ENCODE data around the gene NKX6-2.

DNA sequence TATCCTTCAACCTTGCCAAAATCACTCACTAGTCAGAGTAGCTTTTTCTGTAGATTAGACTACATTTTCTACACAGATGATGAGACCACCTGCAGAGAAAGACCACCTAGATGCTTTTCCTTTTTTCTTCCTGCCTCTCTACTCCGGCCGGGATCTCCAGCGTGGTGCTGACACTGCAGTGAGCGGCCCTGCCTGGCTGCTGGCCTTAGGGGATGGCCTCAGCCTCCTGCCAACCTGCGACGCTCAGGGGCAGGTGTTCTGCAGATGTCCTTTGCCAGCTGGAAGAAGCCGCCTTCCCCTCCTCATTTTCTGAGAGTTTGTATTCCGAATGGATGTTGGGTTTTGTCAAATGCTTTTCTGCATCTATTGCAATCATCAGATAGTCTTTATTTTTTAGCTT, 43.5 kb upstream of the NKX6-2 start:
- TF ChIP-seq EP300 (IDR thresholded peaks at IDR 0.05; ENCODE audit: borderline replicate concordance), result no peak
- TF ChIP-seq, protein P1, sequence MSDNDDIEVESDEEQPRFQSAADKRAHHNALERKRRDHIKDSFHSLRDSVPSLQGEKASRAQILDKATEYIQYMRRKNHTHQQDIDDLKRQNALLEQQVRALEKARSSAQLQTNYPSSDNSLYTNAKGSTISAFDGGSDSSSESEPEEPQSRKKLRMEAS (IDR thresholded peaks at IDR 0.05), result no peak
- no peak for TF ChIP-seq CREB1 (IDR thresholded peaks at IDR 0.05; ENCODE audit: low read depth)
- TF ChIP-seq TCF12 (IDR thresholded peaks at IDR 0.05; ENCODE audit: low read depth), result no peak
- TF ChIP-seq, protein P2, sequence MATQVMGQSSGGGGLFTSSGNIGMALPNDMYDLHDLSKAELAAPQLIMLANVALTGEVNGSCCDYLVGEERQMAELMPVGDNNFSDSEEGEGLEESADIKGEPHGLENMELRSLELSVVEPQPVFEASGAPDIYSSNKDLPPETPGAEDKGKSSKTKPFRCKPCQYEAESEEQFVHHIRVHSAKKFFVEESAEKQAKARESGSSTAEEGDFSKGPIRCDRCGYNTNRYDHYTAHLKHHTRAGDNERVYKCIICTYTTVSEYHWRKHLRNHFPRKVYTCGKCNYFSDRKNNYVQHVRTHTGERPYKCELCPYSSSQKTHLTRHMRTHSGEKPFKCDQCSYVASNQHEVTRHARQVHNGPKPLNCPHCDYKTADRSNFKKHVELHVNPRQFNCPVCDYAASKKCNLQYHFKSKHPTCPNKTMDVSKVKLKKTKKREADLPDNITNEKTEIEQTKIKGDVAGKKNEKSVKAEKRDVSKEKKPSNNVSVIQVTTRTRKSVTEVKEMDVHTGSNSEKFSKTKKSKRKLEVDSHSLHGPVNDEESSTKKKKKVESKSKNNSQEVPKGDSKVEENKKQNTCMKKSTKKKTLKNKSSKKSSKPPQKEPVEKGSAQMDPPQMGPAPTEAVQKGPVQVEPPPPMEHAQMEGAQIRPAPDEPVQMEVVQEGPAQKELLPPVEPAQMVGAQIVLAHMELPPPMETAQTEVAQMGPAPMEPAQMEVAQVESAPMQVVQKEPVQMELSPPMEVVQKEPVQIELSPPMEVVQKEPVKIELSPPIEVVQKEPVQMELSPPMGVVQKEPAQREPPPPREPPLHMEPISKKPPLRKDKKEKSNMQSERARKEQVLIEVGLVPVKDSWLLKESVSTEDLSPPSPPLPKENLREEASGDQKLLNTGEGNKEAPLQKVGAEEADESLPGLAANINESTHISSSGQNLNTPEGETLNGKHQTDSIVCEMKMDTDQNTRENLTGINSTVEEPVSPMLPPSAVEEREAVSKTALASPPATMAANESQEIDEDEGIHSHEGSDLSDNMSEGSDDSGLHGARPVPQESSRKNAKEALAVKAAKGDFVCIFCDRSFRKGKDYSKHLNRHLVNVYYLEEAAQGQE (IDR thresholded peaks at IDR 0.05; ENCODE audit: low read depth), result no peak
- no peak for TF ChIP-seq CEBPB (IDR thresholded peaks at IDR 0.05)
- no peak for TF ChIP-seq TAF1 (IDR thresholded peaks at IDR 0.05; ENCODE audit: low read depth)
- no peak for TF ChIP-seq RAD21 (IDR thresholded peaks at IDR 0.05; ENCODE audit: low read depth)
- no peak for TF ChIP-seq USF1 (IDR thresholded peaks at IDR 0.05)
- TF ChIP-seq ZBTB7A (IDR thresholded peaks at IDR 0.05; ENCODE audit: low read depth), result no peak
- TF ChIP-seq NFIC (IDR thresholded peaks at IDR 0.05), result no peak
- TF ChIP-seq YY1 (IDR thresholded peaks at IDR 0.05; ENCODE audit: low read depth), result no peak

Measured in Ishikawa (cell line).